22Rv1 (cell line): ENCODE measurements around the gene DDX56.

Source experiments
- H3K27ac ChIP-seq: fragments of 450-650 bp; 2 replicates; pipeline ENCODE4 v1.5.1; 2017
- CTCF ChIP-seq: fragments of 450-650 bp; IDR thresholded peaks from 2 replicates; pipeline ENCODE4 v1.5.1; 2017; ENCODE audit warnings: mild to moderate bottlenecking
- ZFX ChIP-seq: fragments of 450-650 bp; IDR thresholded peaks from 2 replicates; pipeline ENCODE4 v1.6.1; 2017; ENCODE audit warnings: antibody characterized with exemption, borderline replicate concordance

The DDX56 gene

GRCh38 chr7:44547536-44548231, 26.0 kb downstream of the DDX56 start:
- no peak for TF ChIP-seq ZFX
- TF ChIP-seq CTCF, result no peak
- H3K27ac ChIP-seq, result peak overlapping the region; percentile 14

- H3K27ac ChIP-seq, result no peak overlapping the region
- TF ChIP-seq ZFX, result no peak
- TF ChIP-seq CTCF, result no peak
These were observed 31.7 kb downstream of the DDX56 start for GRCh38 chr7:44541876-44542610.

- TF ChIP-seq CTCF (no peak), ZFX (no peak)
- no peak within 1 kb of the TSS for H3K27ac ChIP-seq
These were observed 32.5 kb downstream of the DDX56 start, which contains the start of gene NPC1L1 for GRCh38 chr7:44541028-44541869. TSS of gene NPC1L1 (minus strand) at chr7:44541330. CDS start at chr7:44541259, 71 bp downstream.

- no peak overlapping the region for H3K27ac ChIP-seq
- no peak for TF ChIP-seq ZFX
- no peak for TF ChIP-seq CTCF
These were observed 33.1 kb downstream of the DDX56 start for GRCh38 chr7:44540592-44541027.

GRCh38 chr7:44539669-44540506, 33.8 kb downstream of the DDX56 start:
- TF ChIP-seq ZFX (no peak), CTCF (no peak)
- no peak overlapping the region for H3K27ac ChIP-seq

GRCh38 chr7:44538798-44539668, 34.7 kb downstream of the DDX56 start:
- TF ChIP-seq CTCF, result no peak
- TF ChIP-seq ZFX, result no peak
- H3K27ac ChIP-seq, result no peak overlapping the region
